Fibroblast of the aortic adventitia (primary cell): ENCODE results near the gene TAF4B. TPM values are rescaled to one million over a fixed set of nuclear protein-coding genes. Genes with fewer than 3 reads are reported as not detected.

Source experiments
- DNase-seq: peaks from one replicate; pipeline ENCODE4 v3.0.0-alpha.2; 2010; ENCODE audit warnings: low read depth
- H3K4me3 ChIP-seq: 2 replicates; pipeline ENCODE4 v1.5.1; 2011; ENCODE audit warnings: low read depth, mild to moderate bottlenecking, control low read depth, low read length, moderate library complexity
- CTCF ChIP-seq: IDR thresholded peaks from 2 replicates; pipeline ENCODE4 v1.5.1; 2011; ENCODE audit warnings: mild to moderate bottlenecking, low read length, control low read depth, inconsistent platforms; ENCODE audit not compliant: insufficient read depth
- total RNA-seq: library from RNA; depleted of rRNA; stranded (reverse); fragments of >200 nt; gene quantifications from 2 replicates; pipeline ENCODE4 v1.2.3, GENCODE V29; 2012; ENCODE audit warnings: low replicate concordance

TAF4B gene
- total RNA-seq, 1 donor = 3.6 TPM

DNA sequence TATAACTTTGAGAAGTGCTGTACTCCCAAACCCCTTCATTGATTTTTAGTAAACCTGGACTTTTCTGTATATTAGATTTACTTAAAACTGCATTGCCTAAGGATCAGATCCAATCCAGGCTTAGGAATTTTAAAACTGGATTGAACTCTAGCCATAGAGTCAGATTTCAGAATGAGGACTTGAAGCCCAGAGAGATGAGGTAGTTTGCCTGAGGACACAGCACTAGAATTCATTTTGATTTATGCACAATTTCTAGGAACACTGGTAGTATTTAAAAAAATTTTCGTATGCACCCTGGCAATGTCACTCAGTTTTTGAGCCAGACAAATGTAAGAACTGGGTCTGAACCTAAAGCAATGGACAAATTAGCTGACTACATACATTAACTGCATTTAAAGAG lies 177.2 kb downstream of the TAF4B start:
- DNase-seq = no peak
- TF ChIP-seq CTCF = no peak
- H3K4me3 ChIP-seq = no peak overlapping the region

- no peak overlapping the region for H3K4me3 ChIP-seq
- peak; percentile 43 for TF ChIP-seq CTCF
- peak; percentile 47 for DNase-seq
Observed at GRCh38 chr18:26405190-26405801, 179.1 kb downstream of the TAF4B start.

DNA sequence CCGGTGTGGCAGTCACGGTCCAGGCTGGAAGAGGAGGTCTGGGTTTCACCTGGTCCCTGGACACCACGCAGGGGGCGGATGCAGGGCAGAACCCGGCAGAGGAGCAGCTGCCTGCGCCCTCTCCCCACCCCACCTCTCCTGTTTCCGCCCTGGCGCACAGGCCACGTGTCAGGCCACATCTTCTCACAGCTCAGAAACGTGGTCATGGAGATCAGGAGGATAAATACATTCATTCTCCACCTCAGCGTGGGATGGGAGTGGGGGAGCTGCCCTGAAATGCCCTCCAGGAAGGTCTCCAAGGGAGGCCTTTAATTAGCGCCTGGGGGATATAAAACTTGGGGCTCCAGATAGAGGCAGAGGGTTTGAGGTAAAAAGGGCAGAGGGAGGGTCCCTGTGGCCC lies 180.1 kb downstream of the TAF4B start:
- no peak for DNase-seq
- no peak overlapping the region for H3K4me3 ChIP-seq
- TF ChIP-seq CTCF = no peak

GRCh38 chr18:26406854-26407517 lies 180.7 kb downstream of the TAF4B start:
- TF ChIP-seq CTCF = no peak
- no peak for DNase-seq
- H3K4me3 ChIP-seq = no peak overlapping the region

GRCh38 chr18:26407736-26408601 lies 181.7 kb downstream of the TAF4B start:
- no peak overlapping the region for H3K4me3 ChIP-seq
- no peak for TF ChIP-seq CTCF
- no peak for DNase-seq

- H3K4me3 ChIP-seq = no peak overlapping the region
- no peak for TF ChIP-seq CTCF
- no peak for DNase-seq
Observed at GRCh38 chr18:26409091-26409490, 182.8 kb downstream of the TAF4B start.
